Mammary microvascular endothelial cell (primary cell): Measurements from ENCODE around the gene CDC42SE1. TPM values are rescaled to one million over a fixed set of nuclear protein-coding genes. Genes with fewer than 3 reads are reported as not detected.

Experiments
- total RNA-seq: library from RNA; depleted of rRNA; stranded (reverse); fragments of >200 nt; gene quantifications from 2 replicates; pipeline ENCODE4 v1.2.3, GENCODE V29; 2015

Gene CDC42SE1
- total RNA-seq = 49.9 and 51.4 TPM in 2 replicates

GRCh38 chr1:151059109-151060006 lies at the start of gene CDC42SE1:
TSS of gene CDC42SE1 (minus strand) at chr1:151059622. CDS start at chr1:151055730, 3,892 bp downstream.

DNA sequence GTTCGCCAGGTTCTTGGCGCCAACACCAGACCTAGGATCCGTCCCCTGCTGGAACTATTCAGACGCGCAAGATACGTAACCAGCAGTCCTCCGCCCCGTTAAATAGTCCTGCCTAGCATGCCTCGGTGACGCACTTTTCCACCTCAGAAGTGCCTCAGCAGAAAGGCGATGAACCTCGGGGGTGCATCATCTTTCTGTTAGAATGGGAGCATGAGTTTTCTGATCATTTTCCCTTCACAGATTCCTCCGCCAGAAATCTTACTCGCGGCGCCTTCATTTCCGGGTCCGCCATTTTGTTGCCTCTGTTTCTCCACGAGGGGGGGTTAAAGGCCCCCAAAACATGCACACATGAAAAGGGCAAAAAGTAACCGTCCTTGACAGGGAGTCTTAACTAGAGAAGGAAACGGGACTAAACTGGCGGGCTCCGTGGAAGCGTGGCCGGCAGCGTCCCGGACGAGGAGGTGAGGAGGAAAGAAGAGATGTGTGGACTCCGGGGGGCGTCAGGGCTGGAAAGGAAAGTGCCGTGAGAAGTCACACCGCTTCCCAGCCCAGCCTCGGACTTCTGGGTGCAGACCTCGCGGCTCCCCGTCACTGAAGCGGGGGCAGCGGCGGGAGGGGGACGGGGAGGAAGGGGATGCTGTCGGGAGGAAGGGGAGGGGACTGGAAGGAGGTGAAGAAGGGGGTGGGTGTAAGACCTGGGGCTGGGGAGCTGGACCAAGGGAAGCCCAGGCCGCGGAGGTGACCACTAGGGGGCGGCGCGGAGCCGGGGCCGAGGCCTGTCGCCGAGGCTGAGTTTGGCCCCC lies 11.3 kb upstream of the CDC42SE1 start, which contains the start of gene GABPB2:
GABPB2 (plus strand) TSS at position 288 of the 803 bp plus-strand sequence. CDS start 17,429 bp downstream, outside the sequence.

GRCh38 chr1:151060007-151060656 lies 710 bp upstream of the CDC42SE1 start, which contains the start of gene MLLT11:
TSS of gene MLLT11 (plus strand) at chr1:151060397. CDS start at chr1:151067225, 6,828 bp downstream.

DNA sequence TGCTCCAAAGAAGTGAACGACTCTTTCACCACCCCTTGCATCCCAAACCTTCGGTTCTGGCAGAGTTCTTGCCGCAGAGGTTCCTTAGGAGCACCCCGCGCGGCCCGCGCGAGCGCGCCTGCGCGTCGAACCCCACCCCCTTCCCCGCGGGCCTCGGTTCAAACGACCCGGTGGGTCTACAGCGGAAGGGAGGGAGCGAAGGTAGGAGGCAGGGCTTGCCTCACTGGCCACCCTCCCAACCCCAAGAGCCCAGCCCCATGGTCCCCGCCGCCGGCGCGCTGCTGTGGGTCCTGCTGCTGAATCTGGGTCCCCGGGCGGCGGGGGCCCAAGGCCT lies 11.9 kb downstream of the CDC42SE1 start, which contains the start of gene C1orf56:
C1orf56 (plus strand) TSS at position 161 of the 334 bp plus-strand sequence; CDS start at position 258, 97 bp downstream.

DNA sequence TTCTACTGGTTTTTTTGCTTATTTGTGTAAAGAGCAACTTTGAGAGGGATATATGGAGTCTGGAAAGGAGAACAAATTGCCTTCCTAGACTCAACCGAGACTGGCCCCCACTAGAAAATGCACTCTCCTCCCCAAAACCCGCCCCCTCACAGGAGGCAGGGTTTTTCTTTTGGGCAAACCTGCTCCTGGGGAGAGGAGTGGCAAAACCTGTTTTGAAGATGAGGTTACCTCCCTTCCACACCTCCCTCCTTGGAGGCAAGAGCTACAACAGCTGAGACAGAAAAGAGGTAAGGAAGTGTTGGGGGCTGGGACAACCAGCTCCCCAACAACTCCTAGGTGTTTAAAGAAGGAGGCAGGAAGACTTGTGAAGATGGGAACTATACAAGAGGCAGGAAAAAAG lies 23.1 kb downstream of the CDC42SE1 start, which contains the start of gene BNIPL:
BNIPL (plus strand) TSS at position 231 of the 400 bp plus-strand sequence; CDS start at position 371, 140 bp downstream.

DNA sequence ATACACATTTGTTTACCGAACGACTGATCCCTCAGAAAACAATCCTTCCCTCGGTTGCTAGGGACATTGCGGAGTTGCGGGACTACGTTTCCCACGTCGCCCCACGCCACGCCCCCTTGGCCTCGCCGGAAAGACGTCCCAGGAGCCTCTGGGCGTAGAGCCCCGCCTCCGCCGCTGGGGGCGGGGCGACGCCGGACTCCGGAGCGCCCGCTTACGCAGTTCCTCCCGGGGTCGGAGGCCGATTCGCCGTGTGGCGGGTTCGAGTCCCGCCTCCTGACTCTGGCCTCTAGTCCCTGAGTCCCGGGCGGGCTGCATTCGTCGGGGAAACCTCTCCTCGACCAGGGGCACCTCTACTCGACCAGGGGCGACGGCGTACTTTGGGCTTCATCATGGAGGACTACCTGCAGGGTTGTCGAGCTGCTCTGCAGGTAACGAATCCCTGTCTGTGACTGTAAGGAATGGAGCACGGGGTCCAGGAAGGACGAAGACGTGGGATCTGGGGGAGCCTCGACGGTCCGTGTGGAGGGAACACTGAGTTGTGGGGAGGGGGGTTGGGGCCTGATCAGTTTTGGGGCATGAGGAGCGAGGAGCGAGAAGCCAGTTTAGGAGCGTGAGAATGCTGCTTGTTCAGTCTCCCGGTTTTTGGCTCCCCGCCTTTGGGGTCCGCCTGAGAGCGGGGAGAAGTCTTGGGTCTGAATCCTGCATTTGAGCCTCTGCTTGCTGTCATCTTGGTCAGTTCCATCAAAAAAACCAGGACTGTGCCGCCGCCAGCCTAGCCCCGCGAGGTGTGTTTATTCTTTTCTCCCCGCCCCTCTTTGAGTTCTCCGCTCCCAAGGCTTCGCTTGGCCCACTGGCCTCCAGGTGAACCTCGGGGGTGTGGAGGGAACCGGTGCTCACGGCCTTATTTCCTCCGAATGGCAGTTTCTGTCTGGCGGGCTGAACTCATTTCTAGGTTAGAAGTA lies 50.9 kb downstream of the CDC42SE1 start, which contains the start of gene PRUNE1:
PRUNE1 (plus strand) TSS at position 206 of the 962 bp plus-strand sequence; CDS start at position 390, 184 bp downstream.

GRCh38 chr1:151006327-151007052 lies 52.9 kb downstream of the CDC42SE1 start, which contains the start of gene MINDY1:
TSS of gene MINDY1 (minus strand) at chr1:151006902. CDS start at chr1:151002617, 4,285 bp downstream.

Other genes with a start within 250 kb of the CDC42SE1 start
- gene ARNT, start 183.0 kb downstream of the CDC42SE1 start, total RNA-seq = 13.5 and 19.5 TPM in 2 replicates
- not detected in 2 replicates for gene CTXND2, start 172.5 kb downstream of the CDC42SE1 start, total RNA-seq
- gene SETDB1, start 133.3 kb downstream of the CDC42SE1 start, total RNA-seq = 20.0 and 22.1 TPM in 2 replicates
- 104 and 115 TPM in 2 replicates for gene CERS2, start 84.8 kb downstream of the CDC42SE1 start, total RNA-seq
- not detected in 2 replicates for gene ANXA9, start 77.3 kb downstream of the CDC42SE1 start, total RNA-seq
- 7.1 and 9.6 TPM in 2 replicates for gene MINDY1, start 52.7 kb downstream of the CDC42SE1 start, total RNA-seq
- 4.7 and 6.3 TPM in 2 replicates for gene PRUNE1, start 51.2 kb downstream of the CDC42SE1 start, total RNA-seq
- gene BNIPL, start 23.0 kb downstream of the CDC42SE1 start, total RNA-seq = not detected in 2 replicates
- 2.5 and 3.9 TPM in 2 replicates for gene C1orf56, start 11.9 kb downstream of the CDC42SE1 start, total RNA-seq
- gene MLLT11, start 775 bp upstream of the CDC42SE1 start, total RNA-seq = 5.5 and 6.6 TPM in 2 replicates
- 6.3 and 6.4 TPM in 2 replicates for gene GABPB2, start 11.1 kb upstream of the CDC42SE1 start, total RNA-seq
- gene SEMA6C, start 87.0 kb upstream of the CDC42SE1 start, total RNA-seq = 9.9 and 15.7 TPM in 2 replicates
- 1.1 and 1.2 TPM in 2 replicates for gene TNFAIP8L2, start 97.0 kb upstream of the CDC42SE1 start, total RNA-seq
- 3.3 and 3.6 TPM in 2 replicates for gene LYSMD1, start 106.3 kb upstream of the CDC42SE1 start, total RNA-seq
- 29.9 and 33.4 TPM in 2 replicates for gene SCNM1, start 106.5 kb upstream of the CDC42SE1 start, total RNA-seq
- 0.67 and 0.79 TPM in 2 replicates for gene TMOD4, start 116.4 kb upstream of the CDC42SE1 start, total RNA-seq
- 51.5 and 63.7 TPM in 2 replicates for gene VPS72, start 130.6 kb upstream of the CDC42SE1 start, total RNA-seq
- 37.2 and 37.5 TPM in 2 replicates for gene PIP5K1A, start 138.9 kb upstream of the CDC42SE1 start, total RNA-seq
- 188 and 200 TPM in 2 replicates for gene PSMD4, start 195.1 kb upstream of the CDC42SE1 start, total RNA-seq
- 14.9 and 16.9 TPM in 2 replicates for gene ZNF687, start 222.7 kb upstream of the CDC42SE1 start, total RNA-seq